ENCODE data around the gene CCDC191.

GRCh38 chr3:114022145-114022802 is 34.1 kb downstream of the CCDC191 start:
- TF ChIP-seq EZH2phosphoT487 (IDR thresholded peaks at IDR 0.05; ENCODE audit: borderline replicate concordance, low read length): no peak
- TF ChIP-seq, protein P1, sequence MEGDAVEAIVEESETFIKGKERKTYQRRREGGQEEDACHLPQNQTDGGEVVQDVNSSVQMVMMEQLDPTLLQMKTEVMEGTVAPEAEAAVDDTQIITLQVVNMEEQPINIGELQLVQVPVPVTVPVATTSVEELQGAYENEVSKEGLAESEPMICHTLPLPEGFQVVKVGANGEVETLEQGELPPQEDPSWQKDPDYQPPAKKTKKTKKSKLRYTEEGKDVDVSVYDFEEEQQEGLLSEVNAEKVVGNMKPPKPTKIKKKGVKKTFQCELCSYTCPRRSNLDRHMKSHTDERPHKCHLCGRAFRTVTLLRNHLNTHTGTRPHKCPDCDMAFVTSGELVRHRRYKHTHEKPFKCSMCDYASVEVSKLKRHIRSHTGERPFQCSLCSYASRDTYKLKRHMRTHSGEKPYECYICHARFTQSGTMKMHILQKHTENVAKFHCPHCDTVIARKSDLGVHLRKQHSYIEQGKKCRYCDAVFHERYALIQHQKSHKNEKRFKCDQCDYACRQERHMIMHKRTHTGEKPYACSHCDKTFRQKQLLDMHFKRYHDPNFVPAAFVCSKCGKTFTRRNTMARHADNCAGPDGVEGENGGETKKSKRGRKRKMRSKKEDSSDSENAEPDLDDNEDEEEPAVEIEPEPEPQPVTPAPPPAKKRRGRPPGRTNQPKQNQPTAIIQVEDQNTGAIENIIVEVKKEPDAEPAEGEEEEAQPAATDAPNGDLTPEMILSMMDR (IDR thresholded peaks at IDR 0.05; ENCODE audit: low read depth, low read length, poor library complexity, severe bottlenecking): no peak

Data from DOHH2 (cell line).